ENCODE measurements around the gene P2RX7. TPM values are rescaled to one million over a fixed set of nuclear protein-coding genes. Genes with fewer than 3 reads are reported as not detected.
"Not testable (repeated sequence)": the region's sequence is repeated elsewhere in the genome, so short reads cannot be mapped to it uniquely, and the experiment has no call there.

Gene P2RX7
- total RNA-seq, 1 donor from 2014 or later = 0.07 TPM

DNA sequence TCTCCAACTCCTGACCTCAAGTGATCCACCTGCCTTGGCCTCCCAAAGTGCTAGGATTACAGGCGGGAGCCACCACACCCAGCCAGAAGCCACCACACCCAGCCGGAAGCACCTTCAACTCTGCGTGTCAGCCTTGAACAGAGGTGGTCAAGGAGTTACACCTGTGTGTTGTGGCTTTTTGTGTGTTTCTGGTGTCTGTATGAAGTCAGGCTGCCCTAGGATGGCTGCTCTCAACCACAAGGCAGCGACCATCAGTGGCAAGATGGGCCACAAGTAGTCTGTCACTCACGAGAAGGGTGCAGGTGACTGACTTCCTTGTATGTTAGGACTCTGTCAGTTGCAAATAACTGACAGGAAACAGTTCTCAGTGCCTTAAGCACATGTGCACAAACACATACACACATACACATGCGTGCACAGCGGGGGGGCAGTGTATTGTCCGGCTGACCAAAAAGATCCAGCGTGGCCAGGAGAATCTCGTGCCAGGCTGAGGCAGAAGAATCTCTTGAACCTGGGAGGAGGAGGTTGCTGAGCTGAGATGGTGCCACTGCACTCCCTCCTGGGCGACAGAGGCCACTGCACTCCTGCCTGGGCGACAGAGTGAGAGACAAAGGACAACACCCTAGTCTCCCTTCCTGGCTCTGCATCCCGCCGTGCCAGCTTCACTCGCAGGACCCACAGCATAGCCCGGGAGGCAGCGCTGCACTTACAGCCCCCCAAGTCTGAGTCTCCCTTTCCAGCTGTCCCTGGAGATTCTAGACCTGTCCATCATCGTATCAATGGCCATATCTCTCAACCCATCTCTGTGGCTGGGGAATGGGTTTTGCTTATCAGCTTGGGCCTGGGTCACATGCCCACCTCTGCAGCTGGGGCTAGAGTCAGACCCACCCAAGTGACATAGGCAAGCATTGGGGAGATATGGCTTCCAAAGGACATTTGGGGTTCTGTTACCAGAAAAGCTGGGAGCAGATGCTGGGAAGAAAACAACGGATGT, 90.9 kb downstream of the P2RX7 start:
- Mint-ChIP-seq H3K4me1 (ENCODE audit: low read depth, unreplicated experiment) (no peaks in the 10 kb centered on the region), H3K4me3 (ENCODE audit: unreplicated experiment) (no peak overlapping the region), H3K9me3 (ENCODE audit: unreplicated experiment) (no peaks in the 10 kb centered on the region), H3K36me3 (ENCODE audit: low read depth, unreplicated experiment) (peaks cover 11% of the 10 kb centered on the region), H3K27me3 (ENCODE audit: low read depth, unreplicated experiment) (no peaks in the 10 kb centered on the region), H3K27ac (ENCODE audit: unreplicated experiment) (no peak overlapping the region)
- Histone ChIP-seq H3K4me1 (ENCODE audit: insufficient read depth, low read length) (no peaks in the 10 kb centered on the region), H4K20me1 (ENCODE audit: insufficient read depth, low read length) (no peaks in the 10 kb centered on the region), H3K36me3 (ENCODE audit: insufficient read depth, low read length) (no peaks in the 10 kb centered on the region), H3K27ac (ENCODE audit: low read depth, low read length) (no peak overlapping the region), H3K79me2 (ENCODE audit: insufficient read depth, low read length) (no peaks in the 10 kb centered on the region), H3K9me3 (ENCODE audit: insufficient read depth, low read depth, low read length) (no peaks in the 10 kb centered on the region), H3K4me3 (ENCODE audit: insufficient read depth, low read depth, low read length) (no peak overlapping the region), H3K27me3 (ENCODE audit: insufficient read depth, low read length) (no peaks in the 10 kb centered on the region), H2AFZ (ENCODE audit: low read depth, low read length) (no peak overlapping the region), H3K9ac (ENCODE audit: low read length) (no peak overlapping the region), H3K4me2 (ENCODE audit: low read length) (no peak overlapping the region)
- DNase-seq (ENCODE audit: low read depth) (no peak), FAIRE-seq (no peak)
- TF ChIP-seq CTCF (IDR thresholded peaks at IDR 0.05; ENCODE audit: insufficient read depth, low read depth, low read length) (peak; percentile 10), EZH2 (IDR thresholded peaks at IDR 0.05; ENCODE audit: insufficient read depth, low read length) (no peak)

DNA sequence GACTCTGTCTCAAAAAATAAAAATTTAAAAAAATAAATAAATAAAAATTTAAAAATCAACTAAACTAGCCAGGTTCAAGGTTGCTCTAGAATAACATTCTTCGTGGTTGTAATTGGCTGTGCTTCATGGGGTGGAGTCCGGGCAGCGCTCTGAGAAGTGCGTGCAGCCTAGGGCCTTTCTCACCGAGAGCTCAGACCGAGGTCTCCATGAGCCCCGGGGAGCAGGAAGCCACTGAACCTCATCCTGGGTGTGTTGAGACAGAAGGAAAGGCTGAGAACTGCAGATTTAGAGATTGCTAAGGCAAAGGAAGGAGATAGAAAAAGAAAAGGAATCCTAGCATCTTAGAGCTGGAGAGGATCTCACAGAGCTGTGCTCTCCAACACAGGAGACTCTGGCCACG, 91.9 kb downstream of the P2RX7 start:
- Mint-ChIP-seq H3K27ac (ENCODE audit: unreplicated experiment) (peak overlapping the region; percentile 28), H3K27me3 (ENCODE audit: low read depth, unreplicated experiment) (no peaks in the 10 kb centered on the region), H3K36me3 (ENCODE audit: low read depth, unreplicated experiment) (peaks cover 11% of the 10 kb centered on the region), H3K4me3 (ENCODE audit: unreplicated experiment) (no peak overlapping the region), H3K4me1 (ENCODE audit: low read depth, unreplicated experiment) (no peaks in the 10 kb centered on the region), H3K9me3 (ENCODE audit: unreplicated experiment) (no peaks in the 10 kb centered on the region)
- Histone ChIP-seq H3K4me2 (ENCODE audit: low read length) (no peak overlapping the region), H3K4me1 (ENCODE audit: insufficient read depth, low read length) (no peaks in the 10 kb centered on the region), H3K79me2 (ENCODE audit: insufficient read depth, low read length) (no peaks in the 10 kb centered on the region), H3K9me3 (ENCODE audit: insufficient read depth, low read depth, low read length) (no peaks in the 10 kb centered on the region), H2AFZ (ENCODE audit: low read depth, low read length) (no peak overlapping the region), H3K4me3 (ENCODE audit: insufficient read depth, low read depth, low read length) (no peak overlapping the region), H3K27me3 (ENCODE audit: insufficient read depth, low read length) (no peaks in the 10 kb centered on the region), H4K20me1 (ENCODE audit: insufficient read depth, low read length) (no peaks in the 10 kb centered on the region), H3K27ac (ENCODE audit: low read depth, low read length) (no peak overlapping the region), H3K9ac (ENCODE audit: low read length) (no peak overlapping the region), H3K36me3 (ENCODE audit: insufficient read depth, low read length) (no peaks in the 10 kb centered on the region)
- no peak for DNase-seq (ENCODE audit: low read depth)
- TF ChIP-seq CTCF (IDR thresholded peaks at IDR 0.05; ENCODE audit: insufficient read depth, low read depth, low read length) (no peak), EZH2 (IDR thresholded peaks at IDR 0.05; ENCODE audit: insufficient read depth, low read length) (no peak)
- FAIRE-seq = no peak

- H3K36me3 Mint-ChIP-seq (ENCODE audit: low read depth, unreplicated experiment) = peaks cover 15% of the 10 kb centered on the region
- Histone ChIP-seq H3K36me3 (ENCODE audit: insufficient read depth, low read length) (no peaks in the 10 kb centered on the region), H4K20me1 (ENCODE audit: insufficient read depth, low read length) (no peaks in the 10 kb centered on the region), H3K9me3 (ENCODE audit: insufficient read depth, low read depth, low read length) (no peaks in the 10 kb centered on the region), H3K27me3 (ENCODE audit: insufficient read depth, low read length) (no peaks in the 10 kb centered on the region), H3K9ac (ENCODE audit: low read length) (no peak overlapping the region), H3K4me1 (ENCODE audit: insufficient read depth, low read length) (no peaks in the 10 kb centered on the region), H3K4me3 (ENCODE audit: insufficient read depth, low read depth, low read length) (no peak overlapping the region), H3K79me2 (ENCODE audit: insufficient read depth, low read length) (no peaks in the 10 kb centered on the region), H3K4me2 (ENCODE audit: low read length) (no peak overlapping the region), H3K27ac (ENCODE audit: low read depth, low read length) (no peak overlapping the region), H2AFZ (ENCODE audit: low read depth, low read length) (no peak overlapping the region)
- no peaks in the 10 kb centered on the region for H3K4me1 Mint-ChIP-seq (ENCODE audit: low read depth, unreplicated experiment)
- H3K27me3 Mint-ChIP-seq (ENCODE audit: low read depth, unreplicated experiment) = no peaks in the 10 kb centered on the region
- H3K9me3 Mint-ChIP-seq (ENCODE audit: unreplicated experiment) = no peaks in the 10 kb centered on the region
- no peak for DNase-seq (ENCODE audit: low read depth)
- no peak for FAIRE-seq
- TF ChIP-seq EZH2 (IDR thresholded peaks at IDR 0.05; ENCODE audit: insufficient read depth, low read length) (no peak), CTCF (IDR thresholded peaks at IDR 0.05; ENCODE audit: insufficient read depth, low read depth, low read length) (no peak)
- H3K27ac Mint-ChIP-seq (ENCODE audit: unreplicated experiment) = no peak overlapping the region
- no peak overlapping the region for H3K4me3 Mint-ChIP-seq (ENCODE audit: unreplicated experiment)
Observed at GRCh38 chr12:121226399-121226798, 93.7 kb downstream of the P2RX7 start.

GRCh38 chr12:121226871-121227270, 94.2 kb downstream of the P2RX7 start:
- FAIRE-seq; H4K20me1 ChIP-seq (ENCODE audit: insufficient read depth, low read length); H3K4me2 ChIP-seq (ENCODE audit: low read length); H3K4me3 Mint-ChIP-seq (ENCODE audit: unreplicated experiment); H3K4me3 ChIP-seq (ENCODE audit: insufficient read depth, low read depth, low read length); H3K27ac Mint-ChIP-seq (ENCODE audit: unreplicated experiment); H3K79me2 ChIP-seq (ENCODE audit: insufficient read depth, low read length); H3K4me1 ChIP-seq (ENCODE audit: insufficient read depth, low read length); H3K27me3 Mint-ChIP-seq (ENCODE audit: low read depth, unreplicated experiment); H2AFZ ChIP-seq (ENCODE audit: low read depth, low read length); H3K9ac ChIP-seq (ENCODE audit: low read length); H3K27ac ChIP-seq (ENCODE audit: low read depth, low read length); H3K9me3 Mint-ChIP-seq (ENCODE audit: unreplicated experiment); H3K36me3 ChIP-seq (ENCODE audit: insufficient read depth, low read length); H3K27me3 ChIP-seq (ENCODE audit: insufficient read depth, low read length); DNase-seq (ENCODE audit: low read depth); H3K9me3 ChIP-seq (ENCODE audit: insufficient read depth, low read depth, low read length); H3K4me1 Mint-ChIP-seq (ENCODE audit: low read depth, unreplicated experiment): not testable (repeated sequence)
- peaks cover 14% of the 10 kb centered on the region for H3K36me3 Mint-ChIP-seq (ENCODE audit: low read depth, unreplicated experiment)
